ENCODE measurements around the gene HOXA9. TPM values are rescaled to one million over a fixed set of nuclear protein-coding genes. Genes with fewer than 3 reads are reported as not detected.

HOXA9 gene
- polyA plus RNA-seq, 1 donor from 2014 or later = not detected

- no peaks in the 10 kb centered on the region for H3K79me2 ChIP-seq (replicated peaks; ENCODE audit: insufficient read depth, low read length)
- no peak overlapping the region for H3K9ac ChIP-seq (ENCODE audit: low read length)
- no peak overlapping the region for H2AFZ ChIP-seq (ENCODE audit: low read depth, low read length)
- TF ChIP-seq TAF1 (IDR thresholded peaks at IDR 0.05; ENCODE audit: low read depth) (no peak), EZH2 (IDR thresholded peaks at IDR 0.05; ENCODE audit: borderline replicate concordance, insufficient read depth, low read length, poor library complexity, severe bottlenecking) (peak; percentile 69), MXI1 (conservative IDR thresholded peaks at IDR 0.05; ENCODE audit: poor library complexity, severe bottlenecking) (no peak)
- H3K36me3 ChIP-seq (ENCODE audit: insufficient read depth, low read length) = no peaks in the 10 kb centered on the region
- H4K20me1 ChIP-seq (ENCODE audit: insufficient read depth) = no peaks in the 10 kb centered on the region
- H3K4me3 ChIP-seq (ENCODE audit: low read length) = no peak overlapping the region
- H3K9me3 ChIP-seq (ENCODE audit: low read length) = no peaks in the 10 kb centered on the region
- H3K4me2 ChIP-seq (ENCODE audit: low read length) = no peak overlapping the region
- peaks cover 98% of the 10 kb centered on the region for H3K27me3 ChIP-seq (ENCODE audit: insufficient read depth, low read depth, low read length)
- H3K9me2 ChIP-seq (ENCODE audit: insufficient read depth, low read length) = no peaks in the 10 kb centered on the region
- H3K27ac ChIP-seq (ENCODE audit: low read length) = no peak overlapping the region
- H3F3A ChIP-seq (ENCODE audit: insufficient read depth, low read length, poor library complexity, severe bottlenecking) = no peaks in the 10 kb centered on the region
Measured at GRCh38 chr7:27204851-27205322, 39.5 kb upstream of the HOXA9 start.

- H2AFZ ChIP-seq (ENCODE audit: low read depth, low read length) = no peak overlapping the region
- peaks cover 93% of the 10 kb centered on the region for H3K27me3 ChIP-seq (ENCODE audit: insufficient read depth, low read depth, low read length)
- H4K20me1 ChIP-seq (ENCODE audit: insufficient read depth) = no peaks in the 10 kb centered on the region
- no peak overlapping the region for H3K4me2 ChIP-seq (ENCODE audit: low read length)
- no peak for TF ChIP-seq CTCF (IDR thresholded peaks at IDR 0.05; ENCODE audit: poor library complexity, severe bottlenecking)
- no peak for TF ChIP-seq EZH2 (IDR thresholded peaks at IDR 0.05; ENCODE audit: borderline replicate concordance, insufficient read depth, low read length, poor library complexity, severe bottlenecking)
- no peaks in the 10 kb centered on the region for H3K79me2 ChIP-seq (replicated peaks; ENCODE audit: insufficient read depth, low read length)
- no peak overlapping the region for H3K4me3 ChIP-seq (ENCODE audit: low read length)
- no peak overlapping the region for H3K9ac ChIP-seq (ENCODE audit: low read length)
- H3K27ac ChIP-seq (ENCODE audit: low read length) = no peak overlapping the region
- no peaks in the 10 kb centered on the region for H3K9me3 ChIP-seq (ENCODE audit: low read length)
- no peaks in the 10 kb centered on the region for H3K9me2 ChIP-seq (ENCODE audit: insufficient read depth, low read length)
- no peaks in the 10 kb centered on the region for H3K36me3 ChIP-seq (ENCODE audit: insufficient read depth, low read length)
- H3F3A ChIP-seq (ENCODE audit: insufficient read depth, low read length, poor library complexity, severe bottlenecking) = no peaks in the 10 kb centered on the region
Measured at GRCh38 chr7:27203964-27204594, 38.7 kb upstream of the HOXA9 start.

DNA sequence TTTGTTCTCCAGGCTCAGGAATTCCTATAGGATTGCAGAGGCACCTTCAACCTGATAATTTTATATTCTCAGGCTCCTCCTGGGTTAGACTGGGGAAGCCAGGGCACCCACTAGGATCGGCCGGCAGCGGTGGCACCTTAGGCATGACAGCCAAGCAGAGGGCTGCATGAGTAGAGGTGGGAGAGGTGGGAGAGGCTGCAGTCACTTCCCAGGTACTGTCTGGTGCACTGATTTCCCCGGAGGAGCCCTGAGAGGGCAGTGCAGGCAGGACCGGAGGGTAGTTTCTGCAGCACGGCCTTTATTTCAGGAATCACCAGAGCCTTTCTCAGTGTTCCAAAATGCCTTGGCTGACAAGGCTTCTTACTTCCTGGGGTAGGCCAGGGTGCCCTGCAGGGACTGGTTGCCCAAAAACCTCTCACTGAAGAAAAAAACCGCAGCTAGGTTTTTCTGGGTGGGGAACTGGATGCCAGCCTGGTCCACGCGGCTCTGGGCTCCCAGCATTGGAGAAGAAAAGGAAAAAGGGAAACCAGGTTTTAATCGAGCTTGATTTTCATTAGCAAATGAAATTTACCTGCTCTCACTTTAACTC lies 38.1 kb upstream of the HOXA9 start:
- Histone ChIP-seq H3K79me2 (replicated peaks; ENCODE audit: insufficient read depth, low read length) (no peaks in the 10 kb centered on the region), H3K27me3 (ENCODE audit: insufficient read depth, low read depth, low read length) (peaks cover 93% of the 10 kb centered on the region), H3K9me3 (ENCODE audit: low read length) (no peaks in the 10 kb centered on the region), H3K27ac (ENCODE audit: low read length) (no peak overlapping the region), H3K36me3 (ENCODE audit: insufficient read depth, low read length) (no peaks in the 10 kb centered on the region), H3F3A (ENCODE audit: insufficient read depth, low read length, poor library complexity, severe bottlenecking) (no peaks in the 10 kb centered on the region), H4K20me1 (ENCODE audit: insufficient read depth) (no peaks in the 10 kb centered on the region), H3K9me2 (ENCODE audit: insufficient read depth, low read length) (no peaks in the 10 kb centered on the region), H2AFZ (ENCODE audit: low read depth, low read length) (no peak overlapping the region), H3K9ac (ENCODE audit: low read length) (no peak overlapping the region), H3K4me2 (ENCODE audit: low read length) (no peak overlapping the region), H3K4me3 (ENCODE audit: low read length) (no peak overlapping the region)
- TF ChIP-seq, protein P1, sequence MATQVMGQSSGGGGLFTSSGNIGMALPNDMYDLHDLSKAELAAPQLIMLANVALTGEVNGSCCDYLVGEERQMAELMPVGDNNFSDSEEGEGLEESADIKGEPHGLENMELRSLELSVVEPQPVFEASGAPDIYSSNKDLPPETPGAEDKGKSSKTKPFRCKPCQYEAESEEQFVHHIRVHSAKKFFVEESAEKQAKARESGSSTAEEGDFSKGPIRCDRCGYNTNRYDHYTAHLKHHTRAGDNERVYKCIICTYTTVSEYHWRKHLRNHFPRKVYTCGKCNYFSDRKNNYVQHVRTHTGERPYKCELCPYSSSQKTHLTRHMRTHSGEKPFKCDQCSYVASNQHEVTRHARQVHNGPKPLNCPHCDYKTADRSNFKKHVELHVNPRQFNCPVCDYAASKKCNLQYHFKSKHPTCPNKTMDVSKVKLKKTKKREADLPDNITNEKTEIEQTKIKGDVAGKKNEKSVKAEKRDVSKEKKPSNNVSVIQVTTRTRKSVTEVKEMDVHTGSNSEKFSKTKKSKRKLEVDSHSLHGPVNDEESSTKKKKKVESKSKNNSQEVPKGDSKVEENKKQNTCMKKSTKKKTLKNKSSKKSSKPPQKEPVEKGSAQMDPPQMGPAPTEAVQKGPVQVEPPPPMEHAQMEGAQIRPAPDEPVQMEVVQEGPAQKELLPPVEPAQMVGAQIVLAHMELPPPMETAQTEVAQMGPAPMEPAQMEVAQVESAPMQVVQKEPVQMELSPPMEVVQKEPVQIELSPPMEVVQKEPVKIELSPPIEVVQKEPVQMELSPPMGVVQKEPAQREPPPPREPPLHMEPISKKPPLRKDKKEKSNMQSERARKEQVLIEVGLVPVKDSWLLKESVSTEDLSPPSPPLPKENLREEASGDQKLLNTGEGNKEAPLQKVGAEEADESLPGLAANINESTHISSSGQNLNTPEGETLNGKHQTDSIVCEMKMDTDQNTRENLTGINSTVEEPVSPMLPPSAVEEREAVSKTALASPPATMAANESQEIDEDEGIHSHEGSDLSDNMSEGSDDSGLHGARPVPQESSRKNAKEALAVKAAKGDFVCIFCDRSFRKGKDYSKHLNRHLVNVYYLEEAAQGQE (IDR thresholded peaks at IDR 0.05; ENCODE audit: borderline replicate concordance) = no peak
- no peak for TF ChIP-seq MXI1 (conservative IDR thresholded peaks at IDR 0.05; ENCODE audit: poor library complexity, severe bottlenecking)
- no peak for TF ChIP-seq POLR2AphosphoS5 (IDR thresholded peaks at IDR 0.05)
- TF ChIP-seq CTCF (IDR thresholded peaks at IDR 0.05; ENCODE audit: poor library complexity, severe bottlenecking) = no peak
- TF ChIP-seq RAD21 (conservative IDR thresholded peaks at IDR 0.05) = no peak
- TF ChIP-seq EZH2 (IDR thresholded peaks at IDR 0.05; ENCODE audit: borderline replicate concordance, insufficient read depth, low read length, poor library complexity, severe bottlenecking) = no peak
- no peak for TF ChIP-seq SMC3 (conservative IDR thresholded peaks at IDR 0.05; ENCODE audit: poor library complexity)

All from neural cell (in vitro differentiated cells).